ENCODE data around the gene ZFAND2B.
"Not testable (repeated sequence)": the region's sequence is repeated elsewhere in the genome, so short reads cannot be mapped to it uniquely, and the experiment has no call there.

Gene ZFAND2B

GRCh38 chr2:219176818-219177551, 29.6 kb upstream of the ZFAND2B start, which contains the start of gene CNPPD1:
Gene CNPPD1 (minus strand): TSS chr2:219176925. CDS start chr2:219176828, 97 bp downstream.
- peak; percentile 84 for DNase-seq

GRCh38 chr2:219177552-219178376, 28.8 kb upstream of the ZFAND2B start, which contains the start of gene RETREG2:
Gene RETREG2 (plus strand): TSS chr2:219178275. CDS start chr2:219178353, 78 bp downstream.
- DNase-seq: peak; percentile 83

GRCh38 chr2:219178377-219179175, 28.0 kb upstream of the ZFAND2B start:
- no peak for DNase-seq

DNA sequence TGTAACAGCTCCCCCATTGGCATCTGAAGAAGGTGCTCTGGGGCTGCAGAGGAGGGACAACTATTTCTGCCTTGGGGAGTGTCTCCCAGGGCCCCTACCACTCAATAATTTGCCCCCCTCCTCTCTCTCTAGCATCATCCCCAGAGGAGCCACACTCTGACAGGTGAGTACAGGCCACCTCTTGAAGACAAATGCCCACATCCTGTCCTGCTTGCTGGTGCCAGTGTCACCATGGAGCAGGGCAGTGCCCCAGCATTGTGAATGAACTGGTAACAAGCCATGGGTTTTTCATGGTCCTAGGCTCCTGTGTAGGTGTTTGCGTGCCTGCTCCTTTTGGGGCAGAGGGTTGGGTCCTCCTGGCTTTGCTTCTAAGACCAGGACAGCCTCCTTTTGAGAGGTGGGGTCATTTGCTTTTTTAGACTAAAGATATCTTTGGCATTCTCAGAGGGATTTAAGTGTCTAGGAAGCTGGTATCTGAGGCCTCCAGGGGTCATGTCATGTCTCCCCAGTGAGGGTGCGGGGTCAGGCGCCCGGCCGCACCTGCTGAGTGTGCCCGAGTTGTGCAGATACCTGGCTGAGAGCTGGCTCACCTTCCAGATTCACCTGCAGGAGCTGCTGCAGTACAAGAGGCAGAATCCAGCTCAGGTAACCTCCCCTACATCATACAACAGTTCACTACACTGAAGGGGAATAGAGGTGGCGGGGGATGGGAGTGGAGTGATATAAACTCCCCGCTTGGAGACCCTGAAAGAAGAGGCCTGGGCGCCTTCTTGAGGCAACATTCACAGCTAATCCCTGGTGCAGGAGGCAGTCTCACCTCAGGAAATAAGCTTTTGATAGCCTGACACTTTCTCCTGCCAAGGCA, 26.7 kb upstream of the ZFAND2B start:
- no peak for DNase-seq

GRCh38 chr2:219180961-219181360, 25.6 kb upstream of the ZFAND2B start:
- no peak for DNase-seq

GRCh38 chr2:219181531-219181930, 25.1 kb upstream of the ZFAND2B start:
- DNase-seq: no peak

DNA sequence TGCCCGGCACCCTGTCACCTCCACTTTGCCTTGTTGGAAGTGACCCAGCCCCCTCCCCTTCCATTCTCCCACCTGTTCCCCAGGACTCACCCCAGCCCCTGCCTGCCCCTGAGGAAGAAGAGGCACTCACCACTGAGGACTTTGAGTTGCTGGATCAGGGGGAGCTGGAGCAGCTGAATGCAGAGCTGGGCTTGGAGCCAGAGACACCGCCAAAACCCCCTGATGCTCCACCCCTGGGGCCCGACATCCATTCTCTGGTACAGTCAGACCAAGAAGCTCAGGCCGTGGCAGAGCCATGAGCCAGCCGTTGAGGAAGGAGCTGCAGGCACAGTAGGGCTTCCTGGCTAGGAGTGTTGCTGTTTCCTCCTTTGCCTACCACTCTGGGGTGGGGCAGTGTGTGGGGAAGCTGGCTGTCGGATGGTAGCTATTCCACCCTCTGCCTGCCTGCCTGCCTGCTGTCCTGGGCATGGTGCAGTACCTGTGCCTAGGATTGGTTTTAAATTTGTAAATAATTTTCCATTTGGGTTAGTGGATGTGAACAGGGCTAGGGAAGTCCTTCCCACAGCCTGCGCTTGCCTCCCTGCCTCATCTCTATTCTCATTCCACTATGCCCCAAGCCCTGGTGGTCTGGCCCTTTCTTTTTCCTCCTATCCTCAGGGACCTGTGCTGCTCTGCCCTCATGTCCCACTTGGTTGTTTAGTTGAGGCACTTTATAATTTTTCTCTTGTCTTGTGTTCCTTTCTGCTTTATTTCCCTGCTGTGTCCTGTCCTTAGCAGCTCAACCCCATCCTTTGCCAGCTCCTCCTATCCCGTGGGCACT, 24.0 kb upstream of the ZFAND2B start:
- no peak for DNase-seq

- no peak for DNase-seq
Measured at GRCh38 chr2:219183151-219183772, 23.3 kb upstream of the ZFAND2B start.

DNA sequence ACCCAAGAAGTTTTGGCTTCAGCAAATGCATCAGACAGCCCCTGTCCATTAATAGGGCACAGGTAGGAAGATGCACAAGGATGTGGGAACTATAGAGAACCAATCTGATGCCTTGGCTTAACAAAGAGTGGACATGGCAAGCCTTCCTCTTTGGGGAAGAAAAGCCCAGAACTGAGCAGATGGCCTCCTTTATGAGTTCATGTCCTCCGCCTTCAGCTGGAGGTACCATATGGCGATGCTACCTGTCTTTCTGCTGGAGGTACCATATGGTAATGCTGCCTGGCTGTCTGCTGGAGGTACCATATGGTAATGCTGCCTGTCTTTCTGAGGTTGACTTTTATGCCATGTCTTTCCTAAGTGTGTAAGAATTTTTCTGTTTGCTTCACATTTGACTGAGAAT, 22.5 kb upstream of the ZFAND2B start:
- DNase-seq: no peak

- DNase-seq: no peak
Measured at GRCh38 chr2:219186754-219187456, 19.7 kb upstream of the ZFAND2B start.

- DNase-seq: no peak
Measured at GRCh38 chr2:219197388-219197787, 9.2 kb upstream of the ZFAND2B start.

- DNase-seq: no peak
Measured at GRCh38 chr2:219198974-219199373, 7.6 kb upstream of the ZFAND2B start.

DNA sequence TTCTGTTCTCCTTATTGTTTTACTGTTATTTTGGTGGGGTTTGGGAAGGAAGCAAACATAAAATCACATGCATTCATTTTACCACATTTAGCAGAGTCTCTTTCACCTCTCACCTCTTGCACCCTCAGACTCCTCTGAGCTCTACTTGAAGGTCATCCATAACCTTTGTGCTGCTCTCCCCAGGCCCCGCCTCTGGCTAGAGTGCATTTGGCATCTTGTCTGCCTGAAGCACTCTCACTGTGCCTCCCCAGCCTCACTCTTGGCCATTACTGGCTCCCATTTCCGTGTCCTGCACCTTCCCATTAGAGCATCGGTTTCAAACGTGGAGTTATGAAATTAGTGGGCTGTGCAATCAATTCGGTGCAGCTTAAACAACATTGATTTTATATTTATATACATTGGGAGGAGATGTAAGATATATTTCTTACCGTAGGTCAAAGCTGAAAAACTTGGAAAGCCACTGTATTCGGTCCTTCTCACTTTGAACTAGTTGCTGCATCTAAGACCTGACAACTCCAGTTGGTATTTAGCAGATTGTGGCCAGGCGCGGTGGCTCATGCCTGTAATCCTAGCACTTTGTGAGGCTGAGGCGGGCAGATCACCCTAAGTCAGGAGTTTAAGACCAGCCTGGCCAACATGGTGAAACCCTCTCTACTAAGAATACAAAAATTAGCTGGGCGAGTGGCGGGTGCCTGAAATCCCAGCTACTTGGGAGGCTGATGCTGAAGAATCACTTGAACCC, 6.9 kb upstream of the ZFAND2B start:
- no peak for DNase-seq

GRCh38 chr2:219200502-219201326, 5.9 kb upstream of the ZFAND2B start:
- not testable (repeated sequence) for DNase-seq

- not testable (repeated sequence) for DNase-seq
Measured at GRCh38 chr2:219201331-219201730, 5.3 kb upstream of the ZFAND2B start.

GRCh38 chr2:219204425-219205164, 2.0 kb upstream of the ZFAND2B start:
- no peak for DNase-seq

GRCh38 chr2:219205165-219205538, 1.4 kb upstream of the ZFAND2B start:
- no peak for DNase-seq

GRCh38 chr2:219205981-219206327, 628 bp upstream of the ZFAND2B start:
- DNase-seq: no peak
